Measurements from ENCODE around the gene SPHK2.

GRCh38 chr19:48603850-48604249 is 15.5 kb upstream of the SPHK2 start:
- TF ChIP-seq EZH2 (IDR thresholded peaks at IDR 0.05; ENCODE audit: insufficient read depth, poor library complexity, severe bottlenecking) (no peak), EZH2phosphoT487 (IDR thresholded peaks at IDR 0.05; ENCODE audit: insufficient read depth, low read depth) (no peak)

All from GM23248 (cell line).